Gastroesophageal sphincter (tissue), 4 donors: Measurements from ENCODE around the gene RFTN1. TPM values are rescaled to one million over a fixed set of nuclear protein-coding genes. Genes with fewer than 3 reads are reported as not detected.

ENCODE experiments used
- ATAC-seq: fragments of 150-250 bp; one replicate; pipeline ENCODE4 v1.9.1; 2016; ENCODE audit warnings: mild to moderate bottlenecking, moderate library complexity
- H3K27ac ChIP-seq, 4 donors: fragments of 200-600 bp; sonication (generic) in 3 of 4; 1 replicate in 3 of 4; 2 replicates in 1 of 4; pipeline ENCODE4 v1.5.1; 2016 to 2019
- H3K27me3 ChIP-seq: fragments of 200-600 bp; sonication (generic); one replicate; pipeline ENCODE4 v1.5.1; 2019
- H3K36me3 ChIP-seq, 2 donors: fragments of 200-600 bp; sonication (generic); one replicate each; pipeline ENCODE4 v1.5.1; 2019; ENCODE audit warnings: control low read depth in 1 of 2
- H3K4me1 ChIP-seq, 3 donors: fragments of 200-600 bp; sonication (generic); 1 replicate in 2 of 3; 2 replicates in 1 of 3; pipeline ENCODE4 v1.5.1; 2016 to 2019; ENCODE audit warnings: control low read depth in 2 of 3
- H3K4me3 ChIP-seq, 2 donors: fragments of 200-600 bp; sonication (generic); one replicate each; pipeline ENCODE4 v1.5.1; 2019; ENCODE audit warnings: mild to moderate bottlenecking in 1 of 2, moderate library complexity in 1 of 2
- H3K9me3 ChIP-seq, 3 donors: fragments of 200-600 bp; sonication (generic); one replicate each; pipeline ENCODE4 v1.5.1; 2017 to 2019; ENCODE audit warnings: control low read depth in 2 of 3
- EP300 ChIP-seq: sonication (generic); formaldehyde crosslinking; IDR thresholded peaks from one replicate; pipeline ENCODE4 v1.6.1; 2017; ENCODE audit warnings: antibody characterized with exemption, mild to moderate bottlenecking
- POLR2A ChIP-seq, 2 donors: fragments of 450-650 bp; IDR thresholded peaks; one replicate each; pipeline ENCODE4 v1.6.1; 2017; ENCODE audit warnings: antibody characterized with exemption in 2 of 2, mild to moderate bottlenecking in 2 of 2, moderate library complexity in 1 of 2
- POLR2AphosphoS5 ChIP-seq: sonication (generic); formaldehyde crosslinking; IDR thresholded peaks from one replicate; pipeline ENCODE4 v1.6.1; 2017; ENCODE audit warnings: antibody characterized with exemption
- WGBS, 2 donors: methylation state at CpG; one replicate each; pipeline ENCODE4 v1.1.5; 2018; ENCODE audit warnings: low coverage in 1 of 2; 5-methylcytosine and 5-hydroxymethylcytosine counted together
- total RNA-seq, 4 donors: library from RNA; depleted of rRNA; stranded (reverse); fragments of >200 nt; gene quantifications; one replicate each; pipeline ENCODE4 v1.1.0, GENCODE V29; 2016
- TF ChIP-seq, protein P1 (sequence below), 4 experiments: fragments of 200-600 bp in 2 of 4; fragments of 450-650 bp in 2 of 4; sonication (generic) in 1 of 4; IDR thresholded peaks; one replicate each; pipeline ENCODE4 v1.5.1; 2017 to 2019; ENCODE audit warnings: antibody characterized with exemption in 4 of 4, mild to moderate bottlenecking in 2 of 4, moderate library complexity in 2 of 4

The RFTN1 gene
- total RNA-seq, 4 donors from 2014 or later = 30.6 to 110 (median 68.2) TPM

DNA sequence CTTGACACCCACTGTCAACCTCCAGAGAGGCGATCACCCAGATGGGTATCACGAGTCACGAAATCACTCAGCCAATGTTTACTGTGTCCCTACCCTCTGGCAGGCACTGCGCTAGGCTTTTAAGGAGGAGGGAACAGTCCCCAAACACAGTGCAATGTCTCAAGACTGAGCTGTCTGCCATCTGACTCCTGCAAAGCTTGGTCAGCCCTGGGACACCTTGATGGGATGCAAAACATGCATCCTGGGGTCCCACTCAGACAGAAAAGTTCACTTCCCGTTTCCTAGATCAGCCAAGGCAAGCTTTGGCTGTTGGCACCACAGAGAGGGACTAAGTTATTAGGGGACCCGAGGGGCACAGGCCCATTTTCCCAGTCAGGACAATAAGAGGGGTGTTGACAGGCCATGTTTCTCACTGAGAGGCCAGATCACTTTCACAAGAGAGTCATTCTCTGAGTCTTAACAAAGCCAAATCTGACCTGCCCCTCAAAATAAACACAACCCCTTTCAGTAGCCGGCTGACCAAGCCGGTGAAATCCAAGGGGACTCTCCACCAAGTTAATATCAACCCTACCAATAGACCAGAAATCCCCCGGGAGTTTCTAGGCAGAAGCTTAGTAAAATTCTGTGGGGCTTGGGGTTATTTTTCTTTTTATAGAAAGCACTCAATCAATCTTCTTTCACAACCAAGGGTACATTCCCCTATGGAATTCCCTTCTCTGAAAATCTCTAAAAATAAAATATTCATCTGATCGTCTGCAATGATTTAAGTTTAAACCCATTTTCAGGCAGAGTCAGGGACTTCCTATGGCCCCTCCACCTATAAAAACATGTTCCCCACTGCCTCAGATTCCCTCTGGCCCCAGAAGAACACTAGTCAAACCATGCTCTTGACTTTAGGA lies 3.5 kb downstream of the RFTN1 start:
- 43 to 59% methylated on average over 8 of the region's 10 CpGs for WGBS, 2 donors
- Histone ChIP-seq H3K4me1 (peaks cover 16 to 80% (median 32%) of the 10 kb centered on the region in 3 donors), H3K27ac (peak overlapping the region; percentile 12 to 96 (median 89)), H3K9me3 (no peaks in the 10 kb centered on the region), H3K36me3 (no peaks in the 10 kb centered on the region), H3K27me3 (no peaks in the 10 kb centered on the region), H3K4me3 (no peak overlapping the region)
- ATAC-seq = no peak
- TF ChIP-seq EP300 (no peak), POLR2AphosphoS5 (no peak), POLR2A (IDR thresholded peaks at IDR 0.05) (no peak)
- TF ChIP-seq, protein P1, sequence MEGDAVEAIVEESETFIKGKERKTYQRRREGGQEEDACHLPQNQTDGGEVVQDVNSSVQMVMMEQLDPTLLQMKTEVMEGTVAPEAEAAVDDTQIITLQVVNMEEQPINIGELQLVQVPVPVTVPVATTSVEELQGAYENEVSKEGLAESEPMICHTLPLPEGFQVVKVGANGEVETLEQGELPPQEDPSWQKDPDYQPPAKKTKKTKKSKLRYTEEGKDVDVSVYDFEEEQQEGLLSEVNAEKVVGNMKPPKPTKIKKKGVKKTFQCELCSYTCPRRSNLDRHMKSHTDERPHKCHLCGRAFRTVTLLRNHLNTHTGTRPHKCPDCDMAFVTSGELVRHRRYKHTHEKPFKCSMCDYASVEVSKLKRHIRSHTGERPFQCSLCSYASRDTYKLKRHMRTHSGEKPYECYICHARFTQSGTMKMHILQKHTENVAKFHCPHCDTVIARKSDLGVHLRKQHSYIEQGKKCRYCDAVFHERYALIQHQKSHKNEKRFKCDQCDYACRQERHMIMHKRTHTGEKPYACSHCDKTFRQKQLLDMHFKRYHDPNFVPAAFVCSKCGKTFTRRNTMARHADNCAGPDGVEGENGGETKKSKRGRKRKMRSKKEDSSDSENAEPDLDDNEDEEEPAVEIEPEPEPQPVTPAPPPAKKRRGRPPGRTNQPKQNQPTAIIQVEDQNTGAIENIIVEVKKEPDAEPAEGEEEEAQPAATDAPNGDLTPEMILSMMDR (IDR thresholded peaks at IDR 0.05) = no peak

DNA sequence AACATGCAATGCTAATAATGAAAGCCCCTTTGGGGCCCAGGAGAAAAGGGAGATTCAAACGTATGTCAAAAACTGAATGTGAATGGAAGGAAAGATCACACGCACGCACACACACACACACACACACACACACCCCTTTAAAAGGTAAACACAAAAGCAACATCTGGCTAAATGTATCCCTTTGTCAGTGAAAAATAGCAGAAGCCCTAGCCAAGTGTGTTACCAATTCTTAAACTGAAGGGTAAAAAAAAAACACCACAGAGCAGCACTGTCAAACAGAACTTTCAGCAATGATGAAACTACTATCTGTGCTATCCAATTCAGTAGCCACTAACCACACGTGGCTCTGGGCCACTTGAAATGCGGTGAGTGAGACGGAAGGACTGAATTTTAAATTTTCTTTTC lies 4.9 kb downstream of the RFTN1 start:
- Histone ChIP-seq H3K9me3 (no peaks in the 10 kb centered on the region), H3K27me3 (no peaks in the 10 kb centered on the region), H3K4me3 (no peak overlapping the region), H3K4me1 (peaks cover 16 to 76% (median 31%) of the 10 kb centered on the region in 3 donors), H3K27ac (peak overlapping the region in 1 of 4 donors; percentile 96), H3K36me3 (no peaks in the 10 kb centered on the region)
- WGBS, 2 donors = 14 to 41% methylated on average over 5 to 6 of the region's 6 CpGs
- TF ChIP-seq POLR2AphosphoS5 = no peak
- TF ChIP-seq, protein P1 (IDR thresholded peaks at IDR 0.05) = no peak
- ATAC-seq = no peak

DNA sequence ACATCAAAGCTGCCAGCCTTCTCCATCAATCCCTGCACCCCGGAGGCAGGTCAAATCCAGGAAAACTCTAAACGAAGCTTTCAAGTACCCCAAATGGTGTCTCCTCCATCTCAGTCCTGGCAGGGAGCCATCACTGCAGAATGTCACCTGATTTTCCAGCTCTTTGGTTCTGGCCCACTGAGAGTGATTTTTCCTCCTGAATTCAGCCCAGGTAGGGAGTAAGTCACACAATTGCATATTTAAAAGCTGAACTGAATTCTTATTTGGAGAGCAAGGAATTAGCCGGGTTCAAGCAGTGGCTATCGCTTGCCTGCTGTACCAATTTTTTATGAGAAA lies 5.3 kb downstream of the RFTN1 start:
- Histone ChIP-seq H3K4me3 (no peak overlapping the region), H3K4me1 (peaks cover 16 to 80% (median 35%) of the 10 kb centered on the region in 3 donors), H3K36me3 (no peaks in the 10 kb centered on the region), H3K27ac (peak overlapping the region in 1 of 4 donors; percentile 96), H3K9me3 (no peaks in the 10 kb centered on the region), H3K27me3 (no peaks in the 10 kb centered on the region)
- ATAC-seq = no peak
- WGBS, 2 donors = 64 to 94% methylated on average over 2 of the region's 4 CpGs
- TF ChIP-seq EP300 (no peak), POLR2AphosphoS5 (no peak), POLR2A (IDR thresholded peaks at IDR 0.05) (no peak)
- TF ChIP-seq, protein P1 (IDR thresholded peaks at IDR 0.05) = no peak

DNA sequence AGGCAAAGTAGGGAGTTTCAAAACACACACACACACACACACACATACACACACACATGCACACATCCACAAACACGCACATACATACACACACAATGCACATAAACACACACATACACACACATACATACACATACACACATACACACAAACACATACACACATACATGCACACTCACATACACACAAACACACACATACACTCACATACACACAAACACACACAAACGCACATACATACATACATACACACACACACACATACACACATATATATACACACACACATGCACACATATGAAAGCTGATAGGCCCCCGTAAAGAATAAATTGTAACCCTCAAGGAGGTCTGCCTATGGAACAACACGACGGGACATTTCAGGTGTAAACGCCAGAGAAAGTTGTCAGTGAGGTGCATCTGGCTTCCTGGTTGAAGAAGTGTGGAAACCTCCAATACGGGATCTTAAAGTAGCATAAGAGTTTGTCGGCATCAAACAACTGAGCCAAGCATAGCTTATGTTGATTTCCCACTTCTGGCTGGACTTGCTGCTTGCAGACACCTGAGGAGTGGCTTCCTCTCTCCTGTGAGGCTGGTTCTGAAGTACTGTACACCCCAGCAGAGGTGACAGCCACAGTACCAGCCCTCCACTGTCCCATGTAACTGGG lies 5.8 kb downstream of the RFTN1 start:
- Histone ChIP-seq H3K27ac (peak overlapping the region in 1 of 4 donors; percentile 96), H3K4me3 (no peak overlapping the region), H3K36me3 (no peaks in the 10 kb centered on the region), H3K4me1 (peaks cover 16 to 85% (median 38%) of the 10 kb centered on the region in 3 donors), H3K27me3 (no peaks in the 10 kb centered on the region), H3K9me3 (no peaks in the 10 kb centered on the region)
- TF ChIP-seq POLR2AphosphoS5 = no peak
- TF ChIP-seq, protein P1 (IDR thresholded peaks at IDR 0.05) = no peak
- no peak for TF ChIP-seq POLR2A (IDR thresholded peaks at IDR 0.05)
- no peak for TF ChIP-seq EP300
- 72 to 94% methylated on average over 6 to 7 of the region's 8 CpGs for WGBS, 2 donors
- ATAC-seq = no peak
